SK-N-SH (cell line): Measurements from ENCODE around the gene MFSD11. TPM values are rescaled to one million over a fixed set of nuclear protein-coding genes. Genes with fewer than 3 reads are reported as not detected.

Source experiments
- CTCF ChIA-PET: fragments of 300-600, 350-600 bp; formaldehyde crosslinking; extraction: SDS; loops from one replicate; lab custom pipeline; 2021; lab: Yijun Ruan, JAX
- POLR2A ChIA-PET: fragments of 350-600 bp; sonication (Branson Sonifier 250); formaldehyde crosslinking; extraction: SDS; loops from one replicate; lab custom pipeline; 2020; ENCODE audit warnings: antibody characterized with exemption, inconsistent platforms; lab: Yijun Ruan, JAX
- DNase-seq: peaks from one replicate; pipeline ENCODE4 v3.0.0; 2012
- H2AFZ ChIP-seq: fragments of 200-600 bp; sonication (generic); 2 replicates; pipeline ENCODE4 v1.8.1; 2016; ENCODE audit warnings: antibody characterized with exemption, mild to moderate bottlenecking, low read depth
- H3F3A ChIP-seq: fragments of 200-600 bp; sonication (generic); replicated peaks from 2 replicates; pipeline ENCODE3; 2016; ENCODE audit warnings: antibody characterized with exemption, mild to moderate bottlenecking; ENCODE audit not compliant: insufficient read depth
- H3K27ac ChIP-seq, 2 experiments: fragments of 200-500 bp in 1 of 2; fragments of 200-600 bp in 1 of 2; sonication (Bioruptor generic) in 1 of 2; sonication (generic), shearing (Covaris generic) in 1 of 2; 2 replicates each; pipeline versions ENCODE4 v1.5.1 to v1.6.1; 2014 to 2016; ENCODE audit warnings: low read depth in 2 of 2, inconsistent platforms in 1 of 2, low read length in 1 of 2, mild to moderate bottlenecking in 1 of 2, mixed read lengths in 1 of 2
- H3K27me3 ChIP-seq: fragments of 200-600 bp; sonication (generic), shearing (Covaris generic); 2 replicates; pipeline ENCODE4 v1.6.1; 2016; ENCODE audit warnings: mixed run types; ENCODE audit not compliant: insufficient read depth
- H3K36me3 ChIP-seq, 2 experiments: fragments of 200-500 bp in 1 of 2; fragments of 200-600 bp in 1 of 2; sonication (Bioruptor generic) in 1 of 2; sonication (generic) in 1 of 2; replicated peaks in 1 of 2; 2 replicates each; pipeline versions ENCODE3 to v1.5.1; 2014 to 2016; ENCODE audit warnings: low read length in 1 of 2, mild to moderate bottlenecking in 1 of 2; ENCODE audit not compliant: insufficient read depth in 2 of 2, control insufficient read depth in 1 of 2
- H3K4me1 ChIP-seq, 2 experiments: fragments of 200-500 bp in 1 of 2; fragments of 200-600 bp in 1 of 2; sonication (Bioruptor generic) in 1 of 2; sonication (generic), shearing (Covaris generic) in 1 of 2; 2 replicates each; pipeline versions ENCODE4 v1.5.1 to v1.6.1; 2014 to 2016; ENCODE audit warnings: low read depth in 1 of 2, low read length in 1 of 2, mixed run types in 1 of 2; ENCODE audit not compliant: insufficient read depth in 2 of 2, control insufficient read depth in 1 of 2
- H3K4me2 ChIP-seq: fragments of 200-600 bp; sonication (generic), shearing (Covaris generic); 2 replicates; pipeline ENCODE4 v1.6.1; 2017; ENCODE audit warnings: mixed run types
- H3K4me3 ChIP-seq, 2 experiments: fragments of 200-500 bp in 1 of 2; fragments of 200-600 bp in 1 of 2; sonication (Bioruptor generic) in 1 of 2; sonication (generic), shearing (Covaris generic) in 1 of 2; 2 replicates each; pipeline versions ENCODE4 v1.5.1 to v1.8.1; 2014 to 2016; ENCODE audit warnings: low read depth in 2 of 2, inconsistent platforms in 1 of 2, low read length in 1 of 2, mild to moderate bottlenecking in 1 of 2, mixed read lengths in 1 of 2, moderate library complexity in 1 of 2
- H3K79me2 ChIP-seq: fragments of 200-600 bp; sonication (generic); 2 replicates; pipeline ENCODE4 v1.8.1; 2017; ENCODE audit warnings: mild to moderate bottlenecking; ENCODE audit not compliant: insufficient read depth
- H3K9ac ChIP-seq: fragments of 200-600 bp; sonication (generic); 2 replicates; pipeline ENCODE4 v1.6.1; 2017; ENCODE audit warnings: mixed run types
- H3K9me2 ChIP-seq: fragments of 200-600 bp; sonication (generic); 2 replicates; pipeline ENCODE4 v1.6.1; 2017; ENCODE audit warnings: mixed run types
- H3K9me3 ChIP-seq: fragments of 200-600 bp; sonication (generic); 2 replicates; pipeline ENCODE4 v1.6.1; 2017; ENCODE audit warnings: mixed run types, mild to moderate bottlenecking, moderate library complexity
- H4K20me1 ChIP-seq: fragments of 200-600 bp; sonication (generic); 2 replicates; pipeline ENCODE4 v1.6.1; 2017; ENCODE audit warnings: mild to moderate bottlenecking, mixed run types; ENCODE audit not compliant: insufficient read depth
- CHD2 ChIP-seq: fragments of 150-350 bp; IDR thresholded peaks from 2 replicates; pipeline ENCODE4 v1.6.1; 2018; ENCODE audit warnings: low read length; ENCODE audit not compliant: partially characterized antibody
- CTCF ChIP-seq: fragments of 200-600 bp; sonication (generic); IDR thresholded peaks from 2 replicates; pipeline ENCODE4 v1.6.1; 2017; ENCODE audit warnings: antibody characterized with exemption, mild to moderate bottlenecking, moderate library complexity
- ELF1 ChIP-seq: IDR thresholded peaks from 2 replicates; pipeline ENCODE4 v1.4.0; 2012
- EP300 ChIP-seq, 2 experiments: IDR thresholded peaks; 2 replicates each; pipeline versions ENCODE4 v1.4.0 to v1.6.1; 2012; ENCODE audit warnings: borderline replicate concordance in 1 of 2, low read depth in 1 of 2, low read length in 1 of 2
- EZH2phosphoT487 ChIP-seq: fragments of 200-600 bp; sonication (generic); IDR thresholded peaks from 2 replicates; pipeline ENCODE4 v1.6.1; 2017; ENCODE audit warnings: low read depth, mixed run types, mild to moderate bottlenecking, antibody characterized with exemption, moderate library complexity, borderline replicate concordance
- FOXJ3 ChIP-seq: sonication (generic); formaldehyde crosslinking; IDR thresholded peaks from 2 replicates; pipeline ENCODE4 v1.5.1; 2020; ENCODE audit warnings: mild to moderate bottlenecking, missing genetic modification reagents
- FOXM1 ChIP-seq: IDR thresholded peaks from 2 replicates; pipeline ENCODE4 v1.4.0; 2012; ENCODE audit warnings: low read depth, mild to moderate bottlenecking
- GABPA ChIP-seq: IDR thresholded peaks from 2 replicates; pipeline ENCODE4 v1.4.0; 2012; ENCODE audit warnings: low read depth, mild to moderate bottlenecking
- GATA2 ChIP-seq: sonication (generic); formaldehyde crosslinking; IDR thresholded peaks from 2 replicates; pipeline ENCODE4 v1.5.0; 2020; ENCODE audit warnings: mild to moderate bottlenecking, missing genetic modification reagents
- IRF3 ChIP-seq: fragments of 150-350 bp; IDR thresholded peaks from 2 replicates; pipeline ENCODE4 v1.6.1; 2016; ENCODE audit warnings: mild to moderate bottlenecking, low read depth, low read length
- MAX ChIP-seq: IDR thresholded peaks from 2 replicates; pipeline ENCODE4 v1.4.0; 2012; ENCODE audit warnings: low read depth
- MEF2A ChIP-seq: IDR thresholded peaks from 2 replicates; pipeline ENCODE4 v1.4.0; 2012; ENCODE audit warnings: low read depth, borderline replicate concordance
- NFIC ChIP-seq: IDR thresholded peaks from 2 replicates; pipeline ENCODE4 v1.4.0; 2012; ENCODE audit warnings: borderline replicate concordance
- POLR2AphosphoS5 ChIP-seq: IDR thresholded peaks from 2 replicates; pipeline ENCODE4 v1.6.1; 2012; ENCODE audit warnings: low read depth, low read length
- RCOR1 ChIP-seq: fragments of 150-350 bp; IDR thresholded peaks from 2 replicates; pipeline ENCODE4 v1.6.1; 2017; ENCODE audit warnings: antibody characterized with exemption, low read length
- RXRA ChIP-seq: IDR thresholded peaks from 2 replicates; pipeline ENCODE4 v1.4.0; 2012; ENCODE audit warnings: low read depth, mild to moderate bottlenecking, borderline replicate concordance
- SIN3A ChIP-seq: IDR thresholded peaks from 2 replicates; pipeline ENCODE4 v1.6.1; 2012; ENCODE audit warnings: low read depth, mild to moderate bottlenecking, low read length, moderate library complexity, borderline replicate concordance
- SMC3 ChIP-seq: IDR thresholded peaks from 2 replicates; pipeline ENCODE4 v1.6.1; 2012; ENCODE audit warnings: low read depth, low read length, improper control_type of control experiment
- YY1 ChIP-seq: IDR thresholded peaks from 2 replicates; pipeline ENCODE4 v1.4.0; 2012; ENCODE audit warnings: low read depth, mild to moderate bottlenecking
- WGBS: methylation state at CpG from one replicate; pipeline ENCODE4 v1.1.6; 2017; ENCODE audit warnings: low lambda C conversion rate; 5-methylcytosine and 5-hydroxymethylcytosine counted together
- polyA plus RNA-seq, 3 experiments: library from polyadenylated mRNA; depleted of rRNA; stranded (reverse); fragments of >200 nt; gene quantifications; 2 replicates each; pipeline ENCODE4 v1.2.3, GENCODE V29; 2012
- TF ChIP-seq, protein P1 (sequence below): IDR thresholded peaks from 2 replicates; pipeline ENCODE4 v1.6.1; 2012; ENCODE audit warnings: mild to moderate bottlenecking, low read depth, low read length, moderate library complexity
- TF ChIP-seq, protein P2 (sequence below): IDR thresholded peaks from 2 replicates; pipeline ENCODE4; 2012

Gene MFSD11
- polyA plus RNA-seq, 1 of the 3 experiments (the other 2 are of a cell fraction) = 22.7 TPM

- TF ChIP-seq, protein P1, sequence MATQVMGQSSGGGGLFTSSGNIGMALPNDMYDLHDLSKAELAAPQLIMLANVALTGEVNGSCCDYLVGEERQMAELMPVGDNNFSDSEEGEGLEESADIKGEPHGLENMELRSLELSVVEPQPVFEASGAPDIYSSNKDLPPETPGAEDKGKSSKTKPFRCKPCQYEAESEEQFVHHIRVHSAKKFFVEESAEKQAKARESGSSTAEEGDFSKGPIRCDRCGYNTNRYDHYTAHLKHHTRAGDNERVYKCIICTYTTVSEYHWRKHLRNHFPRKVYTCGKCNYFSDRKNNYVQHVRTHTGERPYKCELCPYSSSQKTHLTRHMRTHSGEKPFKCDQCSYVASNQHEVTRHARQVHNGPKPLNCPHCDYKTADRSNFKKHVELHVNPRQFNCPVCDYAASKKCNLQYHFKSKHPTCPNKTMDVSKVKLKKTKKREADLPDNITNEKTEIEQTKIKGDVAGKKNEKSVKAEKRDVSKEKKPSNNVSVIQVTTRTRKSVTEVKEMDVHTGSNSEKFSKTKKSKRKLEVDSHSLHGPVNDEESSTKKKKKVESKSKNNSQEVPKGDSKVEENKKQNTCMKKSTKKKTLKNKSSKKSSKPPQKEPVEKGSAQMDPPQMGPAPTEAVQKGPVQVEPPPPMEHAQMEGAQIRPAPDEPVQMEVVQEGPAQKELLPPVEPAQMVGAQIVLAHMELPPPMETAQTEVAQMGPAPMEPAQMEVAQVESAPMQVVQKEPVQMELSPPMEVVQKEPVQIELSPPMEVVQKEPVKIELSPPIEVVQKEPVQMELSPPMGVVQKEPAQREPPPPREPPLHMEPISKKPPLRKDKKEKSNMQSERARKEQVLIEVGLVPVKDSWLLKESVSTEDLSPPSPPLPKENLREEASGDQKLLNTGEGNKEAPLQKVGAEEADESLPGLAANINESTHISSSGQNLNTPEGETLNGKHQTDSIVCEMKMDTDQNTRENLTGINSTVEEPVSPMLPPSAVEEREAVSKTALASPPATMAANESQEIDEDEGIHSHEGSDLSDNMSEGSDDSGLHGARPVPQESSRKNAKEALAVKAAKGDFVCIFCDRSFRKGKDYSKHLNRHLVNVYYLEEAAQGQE = no peak; the same call in 1 of the 2 replicates
- peak; percentile 16; the same call in 1 of the 2 replicates for TF ChIP-seq POLR2AphosphoS5
- peak; percentile 34; the same call in 1 of the 2 replicates for TF ChIP-seq GABPA
- peak; percentile 77; the same call in 1 of the 2 replicates for TF ChIP-seq SIN3A
- TF ChIP-seq CTCF = peak; percentile 30
- TF ChIP-seq RXRA = no peak
- 0 out of 2 replicates have a peak, but pooled peaks have one; percentile 16 for TF ChIP-seq GATA2 (CRISPR knock-in tag)
- no peak for TF ChIP-seq EZH2phosphoT487
- TF ChIP-seq CHD2 = peak; percentile 76
Measured at GRCh38 chr17:76736349-76737081, 1.4 kb upstream of the MFSD11 start (continued).

DNA sequence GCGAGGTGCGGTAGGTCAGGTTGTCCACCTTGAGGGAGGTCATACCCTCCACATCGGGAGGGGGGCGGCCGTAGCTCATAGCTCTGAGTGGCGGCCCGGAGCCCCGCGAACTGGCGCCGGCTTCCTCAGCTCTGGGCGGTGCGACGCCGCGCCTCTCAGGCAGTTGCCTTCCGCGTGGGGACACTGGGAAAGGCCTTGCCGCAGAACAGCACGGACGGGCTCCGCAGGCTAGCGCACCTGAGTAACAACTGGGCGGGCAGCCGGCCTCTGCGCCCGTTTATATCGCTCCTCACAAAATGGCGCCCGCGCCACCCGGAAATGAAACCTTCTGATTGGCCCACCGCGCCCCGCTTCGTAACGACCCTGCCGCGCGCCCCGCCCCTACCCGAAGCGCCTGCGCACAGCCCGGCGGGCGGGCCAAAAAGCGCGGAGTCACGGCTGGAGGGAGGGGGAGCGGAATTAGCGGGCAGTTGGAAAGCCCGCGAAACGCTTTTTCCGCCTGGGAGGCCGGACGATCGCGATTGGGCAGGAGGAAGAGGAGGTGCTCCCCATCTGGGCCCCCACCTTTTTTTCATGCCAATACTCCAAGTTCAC lies 740 bp upstream of the MFSD11 start, which contains the start of gene SRSF2:
TSS of gene SRSF2 (minus strand) at position 250 of the 594 bp plus-strand sequence. CDS start at position 79, 171 bp downstream.
- Histone ChIP-seq H2AFZ (peak within 1 kb of the TSS; percentile 87), H3K4me3 (peak within 1 kb of the TSS; percentile 93 to 100), H3K79me2 (peaks cover 84% of the 10 kb centered on the region), H3K9me3 (no peaks in the 10 kb centered on the region), H4K20me1 (peaks cover 41% of the 10 kb centered on the region), H3K4me1 (peaks cover 34 to 44% of the 10 kb centered on the region in 2 experiments), H3K9ac (peak within 1 kb of the TSS; percentile 95), H3K9me2 (no peaks in the 10 kb centered on the region), H3K27ac (peak within 1 kb of the TSS; percentile 98 to 100), H3K4me2 (peak within 1 kb of the TSS; percentile 94), H3F3A (peaks cover 30% of the 10 kb centered on the region), H3K27me3 (no peaks in the 10 kb centered on the region), H3K36me3 (peaks cover 49 to 54% of the 10 kb centered on the region in 2 experiments)
- ChIA-PET CTCF (interaction anchor here (0.8 to 5.8 kb wide), 6 partner anchors 9 to 510 kb away, joined by 3 to 34 read pairs (median 3); partner anchors contain the start of genes JMJD6, METTL23 and MGAT5B), POLR2A (interaction anchor here (0.6 to 4.6 kb wide), 19 partner anchors 8 to 1303 kb away, joined by 3 to 47 read pairs (median 4); partner anchors contain the start of genes JMJD6 and METTL23)
- under 1% methylated on average over 42 of the region's 60 CpGs for WGBS
- peak; percentile 100 for DNase-seq
- peak; percentile 85 for TF ChIP-seq GABPA
- peak; percentile 48; the same call in 1 of the 2 replicates for TF ChIP-seq FOXM1
- TF ChIP-seq, protein P2, sequence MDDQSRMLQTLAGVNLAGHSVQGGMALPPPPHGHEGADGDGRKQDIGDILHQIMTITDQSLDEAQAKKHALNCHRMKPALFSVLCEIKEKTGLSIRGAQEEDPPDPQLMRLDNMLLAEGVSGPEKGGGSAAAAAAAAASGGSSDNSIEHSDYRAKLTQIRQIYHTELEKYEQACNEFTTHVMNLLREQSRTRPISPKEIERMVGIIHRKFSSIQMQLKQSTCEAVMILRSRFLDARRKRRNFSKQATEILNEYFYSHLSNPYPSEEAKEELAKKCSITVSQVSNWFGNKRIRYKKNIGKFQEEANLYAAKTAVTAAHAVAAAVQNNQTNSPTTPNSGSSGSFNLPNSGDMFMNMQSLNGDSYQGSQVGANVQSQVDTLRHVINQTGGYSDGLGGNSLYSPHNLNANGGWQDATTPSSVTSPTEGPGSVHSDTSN = peak; percentile 31
- TF ChIP-seq GATA2 (CRISPR knock-in tag) = no peak
- TF ChIP-seq ELF1 = peak; percentile 63
- TF ChIP-seq NFIC = no peak
- TF ChIP-seq SMC3 = no peak
- TF ChIP-seq RCOR1 = peak; percentile 34; the same call in 1 of the 2 replicates
- no peak for TF ChIP-seq MEF2A
- peak; percentile 96 for TF ChIP-seq MAX
- TF ChIP-seq EP300 (IDR thresholded peaks at IDR 0.05; ENCODE audit: borderline replicate concordance in 1 of 2, low read depth in 1 of 2, low read length in 1 of 2) = peak in 1 of 2 experiments; percentile 26; a peak in 1 of 4 replicates
- TF ChIP-seq YY1 = peak; percentile 96
- no peak for TF ChIP-seq EZH2phosphoT487
- TF ChIP-seq FOXJ3 = no peak
- peak; percentile 99; the same call in 1 of the 2 replicates for TF ChIP-seq SIN3A
- TF ChIP-seq CHD2 = peak; percentile 70
- peak; percentile 16 for TF ChIP-seq IRF3
